H9 (cell line): ENCODE results near the gene DLEC1. TPM values are rescaled to one million over a fixed set of nuclear protein-coding genes. Genes with fewer than 3 reads are reported as not detected.

ENCODE experiments used
- DNase-seq: peaks from one replicate; pipeline ENCODE4 v3.0.0-alpha.2; 2017
- H2AFZ ChIP-seq: one replicate; pipeline ENCODE4 v1.6.1; 2013; ENCODE audit warnings: mild to moderate bottlenecking, low read length, control low read depth, moderate library complexity
- H2AK5ac ChIP-seq: 2 replicates; pipeline ENCODE4 v1.6.1; 2013; ENCODE audit warnings: low read length, control low read depth, mixed read lengths; ENCODE audit not compliant: insufficient read length
- H2BK120ac ChIP-seq: one replicate; pipeline ENCODE4 v1.6.1; 2013; ENCODE audit warnings: low read depth, mild to moderate bottlenecking, low read length, control low read depth, inconsistent platforms; ENCODE audit not compliant: poor library complexity, severe bottlenecking
- H2BK12ac ChIP-seq: 2 replicates; pipeline ENCODE4 v1.6.1; 2013; ENCODE audit warnings: low read length, control low read depth, mixed read lengths, low read depth; ENCODE audit not compliant: insufficient read length
- H2BK15ac ChIP-seq: 2 replicates; pipeline ENCODE4 v1.6.1; 2013; ENCODE audit warnings: low read depth, low read length, control low read depth
- H2BK20ac ChIP-seq: one replicate; pipeline ENCODE4 v1.6.1; 2013; ENCODE audit warnings: low read depth, mild to moderate bottlenecking, low read length, control low read depth, inconsistent platforms; ENCODE audit not compliant: poor library complexity, severe bottlenecking
- H2BK5ac ChIP-seq: 2 replicates; pipeline ENCODE4 v1.6.1; 2013; ENCODE audit warnings: low read length, control low read depth, mixed read lengths; ENCODE audit not compliant: insufficient read length
- H3K14ac ChIP-seq: 2 replicates; pipeline ENCODE4 v1.6.1; 2013; ENCODE audit warnings: low read length, control low read depth; ENCODE audit not compliant: insufficient read depth
- H3K18ac ChIP-seq: 2 replicates; pipeline ENCODE4 v1.6.1; 2013; ENCODE audit warnings: low read depth, mild to moderate bottlenecking, mixed read lengths, low read length, control low read depth; ENCODE audit not compliant: insufficient read length
- H3K23ac ChIP-seq: 2 replicates; pipeline ENCODE4 v1.6.1; 2013; ENCODE audit warnings: low read length, control low read depth, mixed read lengths, low read depth; ENCODE audit not compliant: insufficient read length
- H3K23me2 ChIP-seq: 2 replicates; pipeline ENCODE4 v1.6.1; 2013; ENCODE audit warnings: low read depth, mild to moderate bottlenecking, mixed read lengths, low read length, control low read depth; ENCODE audit not compliant: insufficient read length, poor library complexity, severe bottlenecking
- H3K27ac ChIP-seq: 2 replicates; pipeline ENCODE4 v1.5.1; 2013; ENCODE audit warnings: low read length, control low read depth, mixed read lengths, low read depth; ENCODE audit not compliant: insufficient read length
- H3K27me3 ChIP-seq: 2 replicates; pipeline ENCODE4 v1.6.1; 2013; ENCODE audit warnings: low read length, control low read depth, inconsistent platforms; ENCODE audit not compliant: insufficient read depth
- H3K4ac ChIP-seq: 2 replicates; pipeline ENCODE4 v1.6.1; 2013; ENCODE audit warnings: low read depth, mild to moderate bottlenecking, control low read depth, inconsistent platforms, low read length, moderate library complexity
- H3K4me1 ChIP-seq: 2 replicates; pipeline ENCODE4 v1.6.1; 2013; ENCODE audit warnings: low read length, control low read depth, inconsistent platforms; ENCODE audit not compliant: insufficient read depth
- H3K4me2 ChIP-seq: 2 replicates; pipeline ENCODE4 v1.6.1; 2013; ENCODE audit warnings: low read length, control low read depth, mixed read lengths; ENCODE audit not compliant: insufficient read length, insufficient read depth
- H3K56ac ChIP-seq: 2 replicates; pipeline ENCODE4 v1.6.1; 2013; ENCODE audit warnings: low read depth, mild to moderate bottlenecking, mixed read lengths, low read length, control low read depth; ENCODE audit not compliant: insufficient read length
- H3K79me1 ChIP-seq: 2 replicates; pipeline ENCODE4 v1.6.1; 2013; ENCODE audit warnings: low read depth, mild to moderate bottlenecking, moderate library complexity, low read length, control low read depth, inconsistent platforms; ENCODE audit not compliant: insufficient read depth, poor library complexity, severe bottlenecking
- H3K79me2 ChIP-seq: 2 replicates; pipeline ENCODE4 v1.6.1; 2013; ENCODE audit warnings: low read length, control low read depth, inconsistent platforms; ENCODE audit not compliant: insufficient read depth
- H3K9ac ChIP-seq: 2 replicates; pipeline ENCODE4 v1.6.1; 2013; ENCODE audit warnings: low read length, control low read depth, mixed read lengths; ENCODE audit not compliant: insufficient read length; ENCODE audit errors: extremely low read depth
- H3K9me3 ChIP-seq: one replicate; pipeline ENCODE4 v1.6.1; 2013; ENCODE audit warnings: low read depth, low read length, inconsistent platforms; ENCODE audit not compliant: control insufficient read depth
- H3T11ph ChIP-seq: one replicate; pipeline ENCODE4 v1.6.1; 2013; ENCODE audit warnings: mild to moderate bottlenecking, low read length, control low read depth, inconsistent platforms
- H4K20me1 ChIP-seq: one replicate; pipeline ENCODE4 v1.6.1; 2013; ENCODE audit not compliant: control insufficient read depth, insufficient read length, insufficient read depth
- H4K5ac ChIP-seq: 2 replicates; pipeline ENCODE4 v1.6.1; 2013; ENCODE audit warnings: low read depth, mild to moderate bottlenecking, mixed read lengths, low read length, control low read depth; ENCODE audit not compliant: insufficient read length
- H4K8ac ChIP-seq: replicated peaks from 2 replicates; pipeline ENCODE4 v1.6.1; 2013; ENCODE audit warnings: low read length, control low read depth, mixed read lengths, low read depth; ENCODE audit not compliant: insufficient read length
- H4K91ac ChIP-seq: 2 replicates; pipeline ENCODE4 v1.6.1; 2013; ENCODE audit warnings: low read depth, mild to moderate bottlenecking, moderate library complexity, mixed read lengths, low read length, control low read depth; ENCODE audit not compliant: insufficient read length
- H3K27ac Mint-ChIP-seq, 3 experiments: 2 replicates in 2 of 3; 3 replicates in 1 of 3; pipeline ENCODE4 v1.8.0; 2020 to 2021; ENCODE audit warnings: mixed read lengths in 3 of 3, mild to moderate bottlenecking in 1 of 3, moderate library complexity in 1 of 3
- H3K27me3 Mint-ChIP-seq: 2 replicates; pipeline ENCODE4 v1.8.0; 2021; ENCODE audit warnings: low read depth, mild to moderate bottlenecking, moderate library complexity, mixed read lengths
- H3K36me3 Mint-ChIP-seq, 3 experiments: 2 replicates in 2 of 3; 3 replicates in 1 of 3; pipeline ENCODE4 v1.8.0; 2020 to 2021; ENCODE audit warnings: low read depth in 3 of 3, mixed read lengths in 3 of 3; ENCODE audit not compliant: insufficient read depth in 1 of 3
- H3K4me1 Mint-ChIP-seq, 2 experiments: 2 replicates each; pipeline ENCODE4 v1.8.0; 2020; ENCODE audit warnings: mixed read lengths in 2 of 2
- H3K4me3 Mint-ChIP-seq, 2 experiments: 2 replicates in 1 of 2; 3 replicates in 1 of 2; pipeline ENCODE4 v1.8.0; 2020 to 2021; ENCODE audit warnings: mild to moderate bottlenecking in 2 of 2, mixed read lengths in 2 of 2, moderate library complexity in 1 of 2
- H3K9me3 Mint-ChIP-seq, 2 experiments: 2 replicates in 1 of 2; 3 replicates in 1 of 2; pipeline ENCODE4 v1.8.0; 2020; ENCODE audit warnings: mild to moderate bottlenecking in 2 of 2, mixed read lengths in 2 of 2, moderate library complexity in 1 of 2
- WGBS: extraction: QIAGEN DNeasy Blood & Tissue Kit; methylation state at CpG from one replicate; pipeline ENCODE4 v1.1.7; 2013; ENCODE audit warnings: missing lambda C conversion rate, low lambda C conversion rate, mixed read lengths; ENCODE audit not compliant: insufficient read length; ENCODE audit errors: extremely low coverage; 5-methylcytosine and 5-hydroxymethylcytosine counted together
- total RNA-seq: library from RNA; stranded (reverse); gene quantifications from 2 replicates; pipeline ENCODE4 v1.2.1, GENCODE V29; 2021
- TF ChIP-seq, protein P1 (sequence below): fragments of 200-600 bp; sonication (generic); conservative IDR thresholded peaks from 3 replicates; pipeline ENCODE4 v1.8.0; 2021; ENCODE audit warnings: antibody characterized with exemption, mild to moderate bottlenecking

Gene DLEC1
- total RNA-seq, 1 experiment from 2014 or later, result 2.1 TPM

- H3K79me1 ChIP-seq, result no peaks in the 10 kb centered on the region
- no peak overlapping the region for H4K5ac ChIP-seq
- no peaks in the 10 kb centered on the region for H3K4me1 ChIP-seq
- no peak overlapping the region for H3K4me3 Mint-ChIP-seq
- no peak overlapping the region for H2BK20ac ChIP-seq
- H3K18ac ChIP-seq, result no peak overlapping the region
- H3K9me3 ChIP-seq, result no peaks in the 10 kb centered on the region
- H2BK15ac ChIP-seq, result no peak overlapping the region
- H2BK12ac ChIP-seq, result no peak overlapping the region
- no peak overlapping the region for H3T11ph ChIP-seq
- H3K27ac ChIP-seq, result no peak overlapping the region
- no peak overlapping the region for H2BK120ac ChIP-seq
- no peak overlapping the region for H3K4me2 ChIP-seq
- no peak overlapping the region for H4K91ac ChIP-seq
- no peak overlapping the region for H2AK5ac ChIP-seq
- H3K4ac ChIP-seq, result no peak overlapping the region
- no peak overlapping the region for H3K9ac ChIP-seq
- H3K79me2 ChIP-seq, result no peaks in the 10 kb centered on the region
- DNase-seq, result no peak
- no CpG with 5 or more reads among the region's 2 CpGs for WGBS
- H3K23me2 ChIP-seq, result no peaks in the 10 kb centered on the region
- no peak overlapping the region for H3K14ac ChIP-seq
- TF ChIP-seq, protein P1, sequence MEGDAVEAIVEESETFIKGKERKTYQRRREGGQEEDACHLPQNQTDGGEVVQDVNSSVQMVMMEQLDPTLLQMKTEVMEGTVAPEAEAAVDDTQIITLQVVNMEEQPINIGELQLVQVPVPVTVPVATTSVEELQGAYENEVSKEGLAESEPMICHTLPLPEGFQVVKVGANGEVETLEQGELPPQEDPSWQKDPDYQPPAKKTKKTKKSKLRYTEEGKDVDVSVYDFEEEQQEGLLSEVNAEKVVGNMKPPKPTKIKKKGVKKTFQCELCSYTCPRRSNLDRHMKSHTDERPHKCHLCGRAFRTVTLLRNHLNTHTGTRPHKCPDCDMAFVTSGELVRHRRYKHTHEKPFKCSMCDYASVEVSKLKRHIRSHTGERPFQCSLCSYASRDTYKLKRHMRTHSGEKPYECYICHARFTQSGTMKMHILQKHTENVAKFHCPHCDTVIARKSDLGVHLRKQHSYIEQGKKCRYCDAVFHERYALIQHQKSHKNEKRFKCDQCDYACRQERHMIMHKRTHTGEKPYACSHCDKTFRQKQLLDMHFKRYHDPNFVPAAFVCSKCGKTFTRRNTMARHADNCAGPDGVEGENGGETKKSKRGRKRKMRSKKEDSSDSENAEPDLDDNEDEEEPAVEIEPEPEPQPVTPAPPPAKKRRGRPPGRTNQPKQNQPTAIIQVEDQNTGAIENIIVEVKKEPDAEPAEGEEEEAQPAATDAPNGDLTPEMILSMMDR, result no peak
- H3K27me3 Mint-ChIP-seq, result no peaks in the 10 kb centered on the region; the same call in 1 of the 2 replicates
- H3K23ac ChIP-seq, result no peak overlapping the region
- peaks cover 0 to 4% of the 10 kb centered on the region in 2 experiments; a peak in 2 of 4 replicates for H3K4me1 Mint-ChIP-seq
- peaks cover 0 to 3% of the 10 kb centered on the region in 2 experiments; a peak in 1 of 5 replicates for H3K9me3 Mint-ChIP-seq
- H3K56ac ChIP-seq, result no peak overlapping the region
- no peaks in the 10 kb centered on the region for H3K36me3 Mint-ChIP-seq
- no peaks in the 10 kb centered on the region for H3K27me3 ChIP-seq
- H4K20me1 ChIP-seq, result no peaks in the 10 kb centered on the region
- H2AFZ ChIP-seq, result no peak overlapping the region
- H3K27ac Mint-ChIP-seq, result no peak overlapping the region
- no peak overlapping the region for H2BK5ac ChIP-seq
- H4K8ac ChIP-seq, result no peak overlapping the region
These were observed 113.6 kb downstream of the DLEC1 start for GRCh38 chr3:38152609-38153008.
